Stomach (tissue), 9 donors: ENCODE measurements around the gene CTSH. TPM values are rescaled to one million over a fixed set of nuclear protein-coding genes. Genes with fewer than 3 reads are reported as not detected.

Experiments
- DNase-seq, 2 donors: peaks; one replicate each; pipeline versions ENCODE4 v3.0.0 to v3.0.0-alpha.2; 2013 to 2019
- H3K27ac ChIP-seq, 5 donors: fragments of 200-600 bp in 4 of 5; sonication (generic) in 4 of 5; one replicate each; pipeline ENCODE4 v1.5.1; 2013 to 2019; ENCODE audit warnings: mild to moderate bottlenecking in 1 of 5, moderate library complexity in 1 of 5
- H3K27me3 ChIP-seq, 3 donors: fragments of 200-600 bp; sonication (generic); one replicate each; pipeline ENCODE4 v1.5.1; 2017 to 2019; ENCODE audit warnings: mixed run types in 1 of 3
- H3K36me3 ChIP-seq, 4 donors: fragments of 200-600 bp; sonication (generic); 1 replicate in 3 of 4; 2 replicates in 1 of 4; pipeline ENCODE4 v1.5.1; 2016 to 2019
- H3K4me1 ChIP-seq, 4 donors: fragments of 200-600 bp; sonication (generic); one replicate each; pipeline ENCODE4 v1.5.1; 2016 to 2019
- H3K4me3 ChIP-seq, 4 donors: fragments of 200-600 bp; sonication (generic) in 3 of 4; one replicate each; pipeline ENCODE4 v1.5.1; 2016 to 2019; ENCODE audit warnings: mild to moderate bottlenecking in 1 of 4
- H3K9me3 ChIP-seq, 4 donors: fragments of 200-600 bp; sonication (generic); one replicate each; pipeline ENCODE4 v1.5.1; 2016 to 2019
- CTCF ChIP-seq, 7 experiments: fragments of 450-650 bp in 4 of 7; fragments of 200-600 bp in 3 of 7; sonication (generic) in 3 of 7; IDR thresholded peaks; one replicate each; pipeline ENCODE4 v1.5.1; 2016 to 2019; ENCODE audit warnings: antibody characterized with exemption in 7 of 7, control low read depth in 2 of 7, mild to moderate bottlenecking in 1 of 7
- EP300 ChIP-seq: sonication (generic); formaldehyde crosslinking; IDR thresholded peaks from one replicate; pipeline ENCODE4 v1.6.1; 2017; ENCODE audit warnings: antibody characterized with exemption
- POLR2A ChIP-seq, 4 donors: fragments of 450-650 bp; IDR thresholded peaks; one replicate each; pipeline ENCODE4 v1.6.1; 2016; ENCODE audit warnings: antibody characterized with exemption in 4 of 4, control low read depth in 2 of 4, mild to moderate bottlenecking in 1 of 4, moderate library complexity in 1 of 4
- POLR2AphosphoS5 ChIP-seq, 3 donors: sonication (generic); formaldehyde crosslinking; IDR thresholded peaks; one replicate each; pipeline ENCODE4 v1.6.1; 2016; ENCODE audit warnings: antibody characterized with exemption in 3 of 3
- WGBS, 5 donors: extraction: QIAGEN DNeasy Blood & Tissue Kit in 3 of 5; methylation state at CpG; one replicate each; pipeline versions ENCODE4 v1.1.5 to v1.1.7; 2013 to 2018; 5-methylcytosine and 5-hydroxymethylcytosine counted together
- intact Hi-C: fragments of 100-400 bp; cut with DNase I; formaldehyde crosslinking; loops from one replicate; pipeline ENCODE4 v1.15.1; 2023; ENCODE audit warnings: low total_unique reads
- polyA plus RNA-seq, 3 donors: library from polyadenylated mRNA; stranded (reverse); fragments of 200-250 nt; gene quantifications; one replicate each; pipeline ENCODE4 v1.2.3, GENCODE V29; 2013
- total RNA-seq, 5 donors: library from RNA; depleted of rRNA; stranded (reverse); fragments of >200 nt; gene quantifications; one replicate each; pipeline versions ENCODE4 v1.1.0 to v1.2.3, GENCODE V29; 2014 to 2016
- donor health status: healthy with polysubstance abuse.
- donor health status: Bipolar disorder and iron deficiency.
- donor health status: healthy.

Gene CTSH
- total and polyA plus RNA-seq, 8 donors, result 79.3 to 386 (median 187) TPM

- TF ChIP-seq POLR2AphosphoS5 (IDR thresholded peaks at IDR 0.05) (no peak), EP300 (no peak), CTCF (IDR thresholded peaks at IDR 0.05) (no peak), POLR2A (IDR thresholded peaks at IDR 0.05) (no peak)
- Histone ChIP-seq H3K36me3 (peaks cover 60 to 100% (median 100%) of the 10 kb centered on the region in 4 donors), H3K9me3 (no peaks in the 10 kb centered on the region), H3K4me3 (no peak overlapping the region), H3K27me3 (no peaks in the 10 kb centered on the region), H3K27ac (no peak overlapping the region), H3K4me1 (peaks cover 0 to 2% (median 0%) of the 10 kb centered on the region in 4 donors)
- intact Hi-C loops, result no loop called here
- no peak for DNase-seq
- WGBS, 5 donors, result 67 to 75% (median 69%) methylated on average over 2 of the region's 2 CpGs
Observed at GRCh38 chr15:78893538-78893937, 51.3 kb downstream of the CTSH start.

- Histone ChIP-seq H3K27me3 (no peaks in the 10 kb centered on the region), H3K4me3 (no peak overlapping the region), H3K9me3 (no peaks in the 10 kb centered on the region), H3K27ac (no peak overlapping the region), H3K4me1 (peaks cover 0 to 41% (median 18%) of the 10 kb centered on the region in 4 donors), H3K36me3 (peaks cover 58 to 100% (median 95%) of the 10 kb centered on the region in 4 donors)
- intact Hi-C loops, result no loop called here
- WGBS, 5 donors, result 77 to 84% (median 82%) methylated on average over 4 of the region's 4 CpGs
- DNase-seq, result no peak
- TF ChIP-seq POLR2A (IDR thresholded peaks at IDR 0.05), result no peak
- TF ChIP-seq CTCF (IDR thresholded peaks at IDR 0.05), result no peak
- TF ChIP-seq POLR2AphosphoS5 (IDR thresholded peaks at IDR 0.05), result no peak
- no peak for TF ChIP-seq EP300
Observed at GRCh38 chr15:78889000-78889399, 55.8 kb downstream of the CTSH start.

- no peaks in the 10 kb centered on the region for H3K27me3 ChIP-seq
- H3K36me3 ChIP-seq, result peaks cover 15 to 60% (median 50%) of the 10 kb centered on the region in 4 donors
- H3K9me3 ChIP-seq, result no peaks in the 10 kb centered on the region
- WGBS, 5 donors, result 58 to 78% (median 73%) methylated on average over 1 of the region's 1 CpG
- no peak overlapping the region for H3K27ac ChIP-seq
- no peak overlapping the region for H3K4me3 ChIP-seq
- intact Hi-C loops, result no loop called here
- TF ChIP-seq POLR2A (IDR thresholded peaks at IDR 0.05), result no peak
- TF ChIP-seq POLR2AphosphoS5 (IDR thresholded peaks at IDR 0.05), result no peak
- no peak for TF ChIP-seq EP300
- TF ChIP-seq CTCF (IDR thresholded peaks at IDR 0.05), result no peak
- H3K4me1 ChIP-seq, result peaks cover 52 to 96% (median 74%) of the 10 kb centered on the region in 4 donors
- no peak for DNase-seq
Observed at GRCh38 chr15:78881681-78882080, 63.2 kb downstream of the CTSH start.

GRCh38 chr15:78880813-78881212 is 64.0 kb downstream of the CTSH start:
- Histone ChIP-seq H3K4me3 (no peak overlapping the region), H3K27ac (no peak overlapping the region), H3K36me3 (peaks cover 6 to 51% (median 41%) of the 10 kb centered on the region in 4 donors), H3K27me3 (no peaks in the 10 kb centered on the region), H3K9me3 (no peaks in the 10 kb centered on the region), H3K4me1 (peaks cover 59 to 100% (median 80%) of the 10 kb centered on the region in 4 donors)
- TF ChIP-seq CTCF (IDR thresholded peaks at IDR 0.05), result no peak
- no peak for TF ChIP-seq POLR2AphosphoS5 (IDR thresholded peaks at IDR 0.05)
- no peak for TF ChIP-seq EP300
- TF ChIP-seq POLR2A (IDR thresholded peaks at IDR 0.05), result no peak
- no peak for DNase-seq
- 76 to 84% (median 81%) methylated on average over 1 of the region's 1 CpG for WGBS, 5 donors
- intact Hi-C loops, result no loop called here
